GM23338 (cell line): ENCODE results near the gene RASSF4. TPM values are rescaled to one million over a fixed set of nuclear protein-coding genes. Genes with fewer than 3 reads are reported as not detected.

Experiments
- ATAC-seq: fragments of 200-7000 bp; cut with Tn5 transposase; 3 replicates; pipeline ENCODE4 v1.9.1; 2020
- DNase-seq: peaks from one replicate; pipeline ENCODE4 v3.0.0-alpha.2; 2015; ENCODE audit warnings: low spot score
- H2AFZ ChIP-seq: fragments of 200-600 bp; sonication (generic); 2 replicates; pipeline ENCODE4 v1.8.0; 2016; ENCODE audit warnings: antibody characterized with exemption, mild to moderate bottlenecking, moderate library complexity
- H3F3A ChIP-seq: fragments of 200-600 bp; sonication (generic); replicated peaks from 2 replicates; pipeline ENCODE4 v1.8.0; 2017; ENCODE audit warnings: antibody characterized with exemption, mixed run types, low read depth
- H3K27ac ChIP-seq: fragments of 200-600 bp; sonication (generic); 2 replicates; pipeline ENCODE4 v1.6.1; 2016; ENCODE audit warnings: low read depth
- H3K27me3 ChIP-seq: fragments of 200-600 bp; sonication (generic); 2 replicates; pipeline ENCODE4 v1.8.0; 2016; ENCODE audit warnings: mild to moderate bottlenecking, mixed run types, moderate library complexity; ENCODE audit not compliant: insufficient read depth
- H3K36me3 ChIP-seq: fragments of 200-600 bp; sonication (generic); 2 replicates; pipeline ENCODE4 v1.8.0; 2016; ENCODE audit warnings: mild to moderate bottlenecking; ENCODE audit not compliant: insufficient read depth
- H3K4me1 ChIP-seq: fragments of 200-600 bp; sonication (generic); 2 replicates; pipeline ENCODE4 v1.8.0; 2016; ENCODE audit warnings: mild to moderate bottlenecking, moderate library complexity; ENCODE audit not compliant: insufficient read depth
- H3K4me2 ChIP-seq: fragments of 200-600 bp; sonication (generic); 2 replicates; pipeline ENCODE4 v1.7.1; 2017; ENCODE audit warnings: mixed run types
- H3K4me3 ChIP-seq: fragments of 200-600 bp; sonication (generic); 2 replicates; pipeline ENCODE4 v1.6.1; 2016; ENCODE audit warnings: mixed run types
- H3K79me2 ChIP-seq: fragments of 200-600 bp; sonication (generic); replicated peaks from 2 replicates; pipeline ENCODE4 v1.8.0; 2017; ENCODE audit warnings: mild to moderate bottlenecking; ENCODE audit not compliant: insufficient read depth
- H3K9me2 ChIP-seq: fragments of 200-600 bp; sonication (generic); 2 replicates; pipeline ENCODE4 v1.8.0; 2017; ENCODE audit not compliant: insufficient read depth
- H4K20me1 ChIP-seq: fragments of 200-600 bp; sonication (generic); replicated peaks from 2 replicates; pipeline ENCODE4 v1.8.0; 2017; ENCODE audit warnings: mild to moderate bottlenecking; ENCODE audit not compliant: insufficient read depth
- H3K27ac Mint-ChIP-seq: 2 replicates; pipeline ENCODE4 v1.8.0; 2020; ENCODE audit warnings: inconsistent platforms, mild to moderate bottlenecking, moderate library complexity, mixed read lengths
- H3K27me3 Mint-ChIP-seq: 3 replicates; pipeline ENCODE4 v1.8.0; 2022; ENCODE audit warnings: low read depth, mild to moderate bottlenecking, moderate library complexity, mixed read lengths, inconsistent platforms; ENCODE audit not compliant: insufficient read depth, poor library complexity
- H3K36me3 Mint-ChIP-seq: 3 replicates; pipeline ENCODE4 v1.8.0; 2021; ENCODE audit warnings: low read depth, mild to moderate bottlenecking, inconsistent platforms, moderate library complexity, mixed read lengths
- H3K4me1 Mint-ChIP-seq: 3 replicates; pipeline ENCODE4 v1.8.0; 2020; ENCODE audit warnings: mild to moderate bottlenecking, inconsistent platforms, mixed read lengths
- H3K4me3 Mint-ChIP-seq: 3 replicates; pipeline ENCODE4 v1.8.0; 2021; ENCODE audit warnings: moderate library complexity, mild to moderate bottlenecking, inconsistent platforms, mixed read lengths
- H3K9me3 Mint-ChIP-seq: 3 replicates; pipeline ENCODE4 v1.8.0; 2020; ENCODE audit warnings: moderate library complexity, mild to moderate bottlenecking, inconsistent platforms, mixed read lengths
- CREB1 ChIP-seq: fragments of 250-450 bp; sonication (Bioruptor Pico); IDR thresholded peaks from 2 replicates; pipeline ENCODE4 v1.5.0; 2020; ENCODE audit warnings: low read depth, mild to moderate bottlenecking, moderate library complexity
- CTCF ChIP-seq, 2 experiments: fragments of 200-600 bp in 1 of 2; sonication (generic) in 1 of 2; conservative IDR thresholded peaks; 2 replicates each; pipeline versions ENCODE4 v1.5.1 to v1.6.1; 2016 to 2017; ENCODE audit warnings: antibody characterized with exemption in 2 of 2, low read depth in 2 of 2, mild to moderate bottlenecking in 2 of 2, moderate library complexity in 1 of 2
- ETS1 ChIP-seq: IDR thresholded peaks from 2 replicates; pipeline ENCODE4 v1.6.1; 2016; ENCODE audit warnings: antibody characterized with exemption
- EZH2 ChIP-seq: fragments of 200-600 bp; sonication (generic); IDR thresholded peaks from one replicate; pipeline ENCODE4 v1.8.0; 2017; ENCODE audit warnings: antibody characterized with exemption, mild to moderate bottlenecking, low read depth; ENCODE audit not compliant: unreplicated experiment
- EZH2phosphoT487 ChIP-seq: fragments of 200-600 bp; sonication (generic); IDR thresholded peaks from one replicate; pipeline ENCODE4 v1.8.1; 2018; ENCODE audit warnings: antibody characterized with exemption; ENCODE audit not compliant: unreplicated experiment
- JUNB ChIP-seq: IDR thresholded peaks from one replicate; pipeline ENCODE4 v1.6.1; 2016; ENCODE audit warnings: antibody characterized with exemption; ENCODE audit not compliant: unreplicated experiment
- NANOG ChIP-seq: IDR thresholded peaks from 2 replicates; pipeline ENCODE4 v1.6.1; 2016; ENCODE audit warnings: antibody characterized with exemption, borderline replicate concordance
- POLR2AphosphoS5 ChIP-seq: IDR thresholded peaks from 2 replicates; pipeline ENCODE4 v1.6.1; 2016; ENCODE audit warnings: antibody characterized with exemption, low read depth
- STAT1 ChIP-seq: IDR thresholded peaks from one replicate; pipeline ENCODE4 v1.6.1; 2016; ENCODE audit warnings: antibody characterized with exemption; ENCODE audit not compliant: unreplicated experiment
- ZNF114 ChIP-seq: fragments of 250-450 bp; sonication (Bioruptor Pico); IDR thresholded peaks from 2 replicates; pipeline ENCODE4 v1.5.0; 2020; ENCODE audit warnings: mild to moderate bottlenecking, moderate library complexity
- ZNF331 ChIP-seq: fragments of 250-450 bp; sonication (Bioruptor Pico); IDR thresholded peaks from 2 replicates; pipeline ENCODE4 v1.5.0; 2020; ENCODE audit warnings: low read depth, mild to moderate bottlenecking, moderate library complexity
- polyA plus RNA-seq: library from polyadenylated mRNA; unstranded; fragments of >200 nt; fragmentation: Nextera tagmentation; extraction: Ambion mirVana; gene quantifications from 2 replicates; pipeline ENCODE4 v1.2.1, GENCODE V29; 2016
- total RNA-seq: library from RNA; depleted of rRNA; stranded (reverse); fragments of >200 nt; shearing (Covaris generic); gene quantifications from 2 replicates; pipeline ENCODE4 v1.2.3, GENCODE V29; 2014
- TF ChIP-seq, protein P1 (sequence below): IDR thresholded peaks from one replicate; pipeline ENCODE4 v1.6.1; 2018; ENCODE audit warnings: antibody characterized with exemption; ENCODE audit not compliant: unreplicated experiment
- TF ChIP-seq, protein P2 (sequence below): fragments of 250-450 bp; sonication (Bioruptor Pico); IDR thresholded peaks from 2 replicates; pipeline ENCODE4 v1.5.0; 2020; ENCODE audit warnings: mild to moderate bottlenecking, moderate library complexity

RASSF4 gene
- total and polyA plus RNA-seq, 2 experiments from 2014 or later: 12.4 to 13.6 TPM

GRCh38 chr10:44986179-44986578, 26.6 kb downstream of the RASSF4 start:
- no peaks in the 10 kb centered on the region for H3K9me2 ChIP-seq
- no peaks in the 10 kb centered on the region for H3K36me3 ChIP-seq
- H3K27ac ChIP-seq: no peak overlapping the region
- H3K79me2 ChIP-seq: no peaks in the 10 kb centered on the region
- peaks cover 48% of the 10 kb centered on the region for H3K4me1 ChIP-seq
- Mint-ChIP-seq H3K27me3 (peaks cover 22% of the 10 kb centered on the region), H3K9me3 (no peaks in the 10 kb centered on the region), H3K4me3 (no peak overlapping the region), H3K4me1 (peaks cover 59% of the 10 kb centered on the region), H3K36me3 (peaks cover 12% of the 10 kb centered on the region), H3K27ac (no peak overlapping the region)
- H3K4me2 ChIP-seq: no peak overlapping the region
- H4K20me1 ChIP-seq: no peaks in the 10 kb centered on the region; the same call in 1 of the 2 replicates
- ATAC-seq (no peak), DNase-seq (no peak)
- TF ChIP-seq, protein P1, sequence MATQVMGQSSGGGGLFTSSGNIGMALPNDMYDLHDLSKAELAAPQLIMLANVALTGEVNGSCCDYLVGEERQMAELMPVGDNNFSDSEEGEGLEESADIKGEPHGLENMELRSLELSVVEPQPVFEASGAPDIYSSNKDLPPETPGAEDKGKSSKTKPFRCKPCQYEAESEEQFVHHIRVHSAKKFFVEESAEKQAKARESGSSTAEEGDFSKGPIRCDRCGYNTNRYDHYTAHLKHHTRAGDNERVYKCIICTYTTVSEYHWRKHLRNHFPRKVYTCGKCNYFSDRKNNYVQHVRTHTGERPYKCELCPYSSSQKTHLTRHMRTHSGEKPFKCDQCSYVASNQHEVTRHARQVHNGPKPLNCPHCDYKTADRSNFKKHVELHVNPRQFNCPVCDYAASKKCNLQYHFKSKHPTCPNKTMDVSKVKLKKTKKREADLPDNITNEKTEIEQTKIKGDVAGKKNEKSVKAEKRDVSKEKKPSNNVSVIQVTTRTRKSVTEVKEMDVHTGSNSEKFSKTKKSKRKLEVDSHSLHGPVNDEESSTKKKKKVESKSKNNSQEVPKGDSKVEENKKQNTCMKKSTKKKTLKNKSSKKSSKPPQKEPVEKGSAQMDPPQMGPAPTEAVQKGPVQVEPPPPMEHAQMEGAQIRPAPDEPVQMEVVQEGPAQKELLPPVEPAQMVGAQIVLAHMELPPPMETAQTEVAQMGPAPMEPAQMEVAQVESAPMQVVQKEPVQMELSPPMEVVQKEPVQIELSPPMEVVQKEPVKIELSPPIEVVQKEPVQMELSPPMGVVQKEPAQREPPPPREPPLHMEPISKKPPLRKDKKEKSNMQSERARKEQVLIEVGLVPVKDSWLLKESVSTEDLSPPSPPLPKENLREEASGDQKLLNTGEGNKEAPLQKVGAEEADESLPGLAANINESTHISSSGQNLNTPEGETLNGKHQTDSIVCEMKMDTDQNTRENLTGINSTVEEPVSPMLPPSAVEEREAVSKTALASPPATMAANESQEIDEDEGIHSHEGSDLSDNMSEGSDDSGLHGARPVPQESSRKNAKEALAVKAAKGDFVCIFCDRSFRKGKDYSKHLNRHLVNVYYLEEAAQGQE: no peak
- no peak for TF ChIP-seq ZNF114 (CRISPR knock-in tag)
- no peak for TF ChIP-seq STAT1
- TF ChIP-seq CREB1 (CRISPR knock-in tag): no peak
- no peak for TF ChIP-seq ETS1
- TF ChIP-seq JUNB: no peak
- TF ChIP-seq POLR2AphosphoS5: no peak
- TF ChIP-seq EZH2: no peak
- TF ChIP-seq EZH2phosphoT487: no peak
- TF ChIP-seq ZNF331: no peak
- TF ChIP-seq, protein P2, sequence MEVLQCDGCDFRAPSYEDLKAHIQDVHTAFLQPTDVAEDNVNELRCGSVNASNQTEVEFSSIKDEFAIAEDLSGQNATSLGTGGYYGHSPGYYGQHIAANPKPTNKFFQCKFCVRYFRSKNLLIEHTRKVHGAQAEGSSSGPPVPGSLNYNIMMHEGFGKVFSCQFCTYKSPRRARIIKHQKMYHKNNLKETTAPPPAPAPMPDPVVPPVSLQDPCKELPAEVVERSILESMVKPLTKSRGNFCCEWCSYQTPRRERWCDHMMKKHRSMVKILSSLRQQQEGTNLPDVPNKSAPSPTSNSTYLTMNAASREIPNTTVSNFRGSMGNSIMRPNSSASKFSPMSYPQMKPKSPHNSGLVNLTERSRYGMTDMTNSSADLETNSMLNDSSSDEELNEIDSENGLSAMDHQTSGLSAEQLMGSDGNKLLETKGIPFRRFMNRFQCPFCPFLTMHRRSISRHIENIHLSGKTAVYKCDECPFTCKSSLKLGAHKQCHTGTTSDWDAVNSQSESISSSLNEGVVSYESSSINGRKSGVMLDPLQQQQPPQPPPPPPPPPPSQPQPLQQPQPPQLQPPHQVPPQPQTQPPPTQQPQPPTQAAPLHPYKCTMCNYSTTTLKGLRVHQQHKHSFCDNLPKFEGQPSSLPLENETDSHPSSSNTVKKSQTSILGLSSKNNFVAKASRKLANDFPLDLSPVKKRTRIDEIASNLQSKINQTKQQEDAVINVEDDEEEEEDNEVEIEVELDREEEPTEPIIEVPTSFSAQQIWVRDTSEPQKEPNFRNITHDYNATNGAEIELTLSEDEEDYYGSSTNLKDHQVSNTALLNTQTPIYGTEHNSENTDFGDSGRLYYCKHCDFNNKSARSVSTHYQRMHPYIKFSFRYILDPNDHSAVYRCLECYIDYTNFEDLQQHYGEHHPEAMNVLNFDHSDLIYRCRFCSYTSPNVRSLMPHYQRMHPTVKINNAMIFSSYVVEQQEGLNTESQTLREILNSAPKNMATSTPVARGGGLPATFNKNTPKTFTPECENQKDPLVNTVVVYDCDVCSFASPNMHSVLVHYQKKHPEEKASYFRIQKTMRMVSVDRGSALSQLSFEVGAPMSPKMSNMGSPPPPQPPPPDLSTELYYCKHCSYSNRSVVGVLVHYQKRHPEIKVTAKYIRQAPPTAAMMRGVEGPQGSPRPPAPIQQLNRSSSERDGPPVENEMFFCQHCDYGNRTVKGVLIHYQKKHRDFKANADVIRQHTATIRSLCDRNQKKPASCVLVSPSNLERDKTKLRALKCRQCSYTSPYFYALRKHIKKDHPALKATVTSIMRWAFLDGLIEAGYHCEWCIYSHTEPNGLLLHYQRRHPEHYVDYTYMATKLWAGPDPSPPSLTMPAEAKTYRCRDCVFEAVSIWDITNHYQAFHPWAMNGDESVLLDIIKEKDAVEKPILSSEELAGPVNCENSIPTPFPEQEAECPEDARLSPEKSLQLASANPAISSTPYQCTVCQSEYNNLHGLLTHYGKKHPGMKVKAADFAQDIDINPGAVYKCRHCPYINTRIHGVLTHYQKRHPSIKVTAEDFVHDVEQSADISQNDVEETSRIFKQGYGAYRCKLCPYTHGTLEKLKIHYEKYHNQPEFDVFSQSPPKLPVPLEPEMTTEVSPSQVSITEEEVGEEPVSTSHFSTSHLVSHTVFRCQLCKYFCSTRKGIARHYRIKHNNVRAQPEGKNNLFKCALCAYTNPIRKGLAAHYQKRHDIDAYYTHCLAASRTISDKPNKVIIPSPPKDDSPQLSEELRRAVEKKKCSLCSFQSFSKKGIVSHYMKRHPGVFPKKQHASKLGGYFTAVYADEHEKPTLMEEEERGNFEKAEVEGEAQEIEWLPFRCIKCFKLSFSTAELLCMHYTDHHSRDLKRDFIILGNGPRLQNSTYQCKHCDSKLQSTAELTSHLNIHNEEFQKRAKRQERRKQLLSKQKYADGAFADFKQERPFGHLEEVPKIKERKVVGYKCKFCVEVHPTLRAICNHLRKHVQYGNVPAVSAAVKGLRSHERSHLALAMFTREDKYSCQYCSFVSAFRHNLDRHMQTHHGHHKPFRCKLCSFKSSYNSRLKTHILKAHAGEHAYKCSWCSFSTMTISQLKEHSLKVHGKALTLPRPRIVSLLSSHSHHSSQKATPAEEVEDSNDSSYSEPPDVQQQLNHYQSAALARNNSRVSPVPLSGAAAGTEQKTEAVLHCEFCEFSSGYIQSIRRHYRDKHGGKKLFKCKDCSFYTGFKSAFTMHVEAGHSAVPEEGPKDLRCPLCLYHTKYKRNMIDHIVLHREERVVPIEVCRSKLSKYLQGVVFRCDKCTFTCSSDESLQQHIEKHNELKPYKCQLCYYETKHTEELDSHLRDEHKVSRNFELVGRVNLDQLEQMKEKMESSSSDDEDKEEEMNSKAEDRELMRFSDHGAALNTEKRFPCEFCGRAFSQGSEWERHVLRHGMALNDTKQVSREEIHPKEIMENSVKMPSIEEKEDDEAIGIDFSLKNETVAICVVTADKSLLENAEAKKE (CRISPR knock-in tag): no peak
- no peak for TF ChIP-seq CTCF (conservative IDR thresholded peaks at IDR 0.05; ENCODE audit: low read depth in 2 of 2)
- TF ChIP-seq NANOG: no peak
- H3F3A ChIP-seq: 0 out of 2 replicates have a peak, but pooled peaks cover 6% of the 10 kb centered on the region
- H3K4me3 ChIP-seq: no peak overlapping the region
- no peaks in the 10 kb centered on the region for H3K27me3 ChIP-seq
- no peak overlapping the region for H2AFZ ChIP-seq
